ENCODE measurements around the gene VARS2.
"Not testable (repeated sequence)": the region's sequence is repeated elsewhere in the genome, so short reads cannot be mapped to it uniquely, and the experiment has no call there.

The VARS2 gene

GRCh38 chr6:30914076-30914853, at the start of gene VARS2:
TSS of gene VARS2 (plus strand) at chr6:30914238. CDS start at chr6:30914837, 599 bp downstream.
- DNase-seq: peak; percentile 92

GRCh38 chr6:30864325-30864724, 49.7 kb upstream of the VARS2 start:
- DNase-seq: no peak

DNA sequence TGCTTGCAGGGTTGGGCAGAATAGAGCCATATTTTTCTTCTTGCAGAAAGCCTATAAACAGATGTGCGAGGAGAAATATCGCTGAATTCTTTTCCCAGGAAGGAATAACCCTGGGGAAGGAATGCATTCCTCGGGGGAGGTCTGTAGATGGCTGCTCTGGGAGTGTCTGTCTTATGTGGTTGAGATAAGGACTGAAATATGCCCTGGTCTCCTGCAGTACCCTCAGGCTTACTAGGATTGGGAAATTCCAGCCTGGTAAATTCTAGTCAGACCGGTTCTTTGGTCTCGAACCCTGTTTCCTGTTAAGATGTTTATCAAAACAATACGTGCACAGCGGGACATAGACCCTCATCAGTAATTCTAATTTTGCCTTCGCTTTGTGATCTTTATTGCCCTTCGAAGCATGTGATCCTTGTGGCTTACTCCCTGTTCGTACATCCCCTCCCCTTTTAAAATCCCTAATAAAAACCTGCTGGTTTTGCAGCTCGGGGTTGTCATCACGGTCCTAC, 44.7 kb upstream of the VARS2 start:
- DNase-seq: not testable (repeated sequence)

DNA sequence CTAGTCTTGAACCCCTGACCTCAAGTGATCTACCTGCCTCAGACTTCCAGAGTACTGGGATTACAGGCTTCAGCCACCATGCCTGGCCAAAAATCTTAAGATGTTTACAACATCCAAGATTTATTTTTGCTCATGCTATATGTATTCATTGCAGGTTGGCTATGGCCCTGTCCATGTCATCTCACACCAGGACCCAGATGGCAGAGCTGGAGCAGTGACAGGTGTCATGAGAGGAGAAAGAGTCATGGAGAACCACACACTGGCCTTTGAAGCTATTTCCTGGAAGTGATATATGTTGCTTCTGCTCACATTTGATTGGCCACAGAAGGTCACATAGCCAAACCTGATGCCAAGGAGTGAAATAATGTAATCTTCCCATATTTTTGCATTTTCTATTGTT, 43.5 kb upstream of the VARS2 start:
- no peak for DNase-seq

GRCh38 chr6:30871592-30872183, 42.4 kb upstream of the VARS2 start:
- DNase-seq: no peak

DNA sequence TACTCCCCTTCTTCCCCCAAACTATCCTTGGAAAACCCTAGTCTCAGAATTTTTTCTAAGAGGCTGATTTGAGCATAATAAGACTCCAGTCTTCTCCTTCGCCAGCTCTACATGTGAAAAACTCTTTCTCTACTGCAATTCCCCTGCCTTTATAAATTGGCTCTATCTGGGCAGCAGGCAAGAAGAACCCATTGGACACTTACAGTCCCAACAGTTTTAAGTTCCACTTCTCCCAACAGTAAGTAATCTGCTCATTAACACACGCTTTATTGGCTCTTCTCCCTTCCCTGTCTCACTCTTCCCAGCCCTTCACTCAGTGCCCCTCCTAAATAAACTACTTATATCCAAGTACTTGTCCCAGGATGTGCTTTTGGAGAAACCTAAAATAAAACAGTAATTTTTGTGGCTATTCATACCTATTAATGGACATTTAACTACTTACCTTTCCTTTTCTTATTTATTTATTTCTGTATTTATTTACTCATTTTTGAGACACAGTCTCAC, 40.8 kb upstream of the VARS2 start:
- no peak for DNase-seq

DNA sequence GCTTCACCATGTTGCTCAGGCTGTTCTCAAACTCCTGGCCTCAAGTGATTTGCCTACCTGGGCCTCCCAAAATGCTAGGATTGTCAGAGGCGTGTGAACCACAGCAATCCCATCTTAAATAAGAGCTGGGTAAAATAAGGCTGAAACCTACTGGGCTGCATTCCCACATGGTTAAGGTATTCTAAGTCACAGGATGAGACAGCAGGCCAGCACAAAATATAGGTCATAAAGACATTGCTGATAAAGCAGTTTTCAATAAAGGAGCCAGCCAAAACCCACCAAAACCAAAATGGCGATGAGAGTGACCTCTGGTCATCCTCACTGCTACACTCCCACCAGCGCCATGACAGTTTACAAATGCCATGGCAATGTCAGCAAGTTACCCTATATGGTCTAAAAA, 40.2 kb upstream of the VARS2 start:
- not testable (repeated sequence) for DNase-seq

- DNase-seq: no peak
Observed at GRCh38 chr6:30875244-30876038, 38.6 kb upstream of the VARS2 start.

- no peak for DNase-seq
Observed at GRCh38 chr6:30876039-30876730, 37.9 kb upstream of the VARS2 start.

DNA sequence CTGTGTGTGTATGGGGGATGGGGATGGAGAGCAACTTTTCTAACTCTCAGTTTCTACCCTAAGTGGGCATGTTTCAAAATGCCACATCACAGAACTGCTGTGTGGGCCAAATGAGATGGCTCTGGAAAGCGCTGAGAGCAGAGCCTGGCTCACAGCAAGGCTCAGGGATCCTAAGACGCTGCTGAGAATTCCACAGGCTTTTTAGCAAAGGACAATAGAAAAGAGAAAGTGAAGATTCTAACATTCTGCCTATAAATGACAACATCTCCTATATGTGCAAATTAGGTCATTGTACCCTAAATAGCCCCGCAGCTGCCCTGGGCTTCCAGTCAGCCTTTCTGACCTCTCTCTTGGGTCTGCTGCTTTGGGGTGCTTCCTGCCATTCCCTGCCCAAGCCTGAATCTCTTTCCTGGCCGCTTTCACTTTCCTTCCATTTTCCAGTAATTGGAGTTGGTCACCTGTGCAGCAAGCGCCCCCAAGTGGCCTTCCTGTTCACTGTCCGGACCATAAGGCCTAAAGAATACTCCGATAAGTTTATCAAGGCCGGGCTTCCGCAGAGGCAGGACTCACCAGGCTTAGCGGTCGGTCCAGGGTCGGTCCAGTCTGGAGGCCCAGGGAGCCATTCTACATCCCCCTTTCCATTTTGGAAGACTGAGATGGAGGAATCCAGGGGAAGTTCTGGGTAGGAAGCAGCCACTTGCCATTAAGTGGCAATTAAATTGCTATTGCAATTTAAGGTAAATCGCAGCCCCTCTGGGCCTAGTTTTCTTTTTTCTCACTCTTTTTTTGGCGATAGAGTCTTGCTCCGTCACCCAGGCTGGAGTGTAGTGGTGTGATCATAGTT, 36.4 kb upstream of the VARS2 start:
- peak; percentile 75 for DNase-seq

DNA sequence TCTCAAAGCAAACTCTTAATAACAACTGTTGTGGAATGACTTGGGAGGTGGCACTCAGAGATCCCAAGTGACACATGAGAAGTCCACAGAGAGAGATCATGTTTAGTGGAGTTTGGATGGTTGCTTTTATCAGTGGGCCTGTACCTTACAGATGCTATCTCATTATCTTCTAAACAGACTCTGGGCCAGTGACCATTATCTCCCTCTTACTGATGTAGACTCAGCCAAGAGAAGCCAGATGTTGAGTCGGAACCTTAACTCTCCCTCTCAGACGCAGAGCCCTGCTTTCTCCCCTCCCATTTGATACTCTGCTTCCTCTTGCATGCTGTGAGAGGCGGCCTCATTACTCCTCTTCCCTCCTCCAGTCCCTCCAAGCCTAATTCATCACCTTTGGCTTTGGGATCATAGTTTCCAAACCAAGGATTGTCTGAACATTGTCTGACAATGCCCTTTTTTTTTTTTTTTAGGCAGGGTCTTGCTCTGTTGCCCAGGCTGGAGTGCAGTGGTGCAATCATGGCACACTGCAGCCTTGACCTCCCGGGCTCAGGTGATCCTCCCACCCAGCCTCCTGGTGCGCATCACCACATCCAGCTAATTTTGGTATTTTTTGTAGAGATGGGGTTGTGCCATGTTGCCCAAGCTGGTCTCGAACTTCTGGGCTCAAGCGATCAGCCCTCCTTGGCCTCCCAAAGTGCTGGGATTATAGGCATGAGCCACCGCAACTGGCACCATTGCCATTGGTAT, 34.2 kb upstream of the VARS2 start:
- no peak for DNase-seq

- DNase-seq: no peak
Observed at GRCh38 chr6:30880698-30881252, 33.3 kb upstream of the VARS2 start.

GRCh38 chr6:30881392-30882203, 32.4 kb upstream of the VARS2 start:
- DNase-seq: no peak

- DNase-seq: no peak
Observed at GRCh38 chr6:30882204-30882758, 31.8 kb upstream of the VARS2 start.

DNA sequence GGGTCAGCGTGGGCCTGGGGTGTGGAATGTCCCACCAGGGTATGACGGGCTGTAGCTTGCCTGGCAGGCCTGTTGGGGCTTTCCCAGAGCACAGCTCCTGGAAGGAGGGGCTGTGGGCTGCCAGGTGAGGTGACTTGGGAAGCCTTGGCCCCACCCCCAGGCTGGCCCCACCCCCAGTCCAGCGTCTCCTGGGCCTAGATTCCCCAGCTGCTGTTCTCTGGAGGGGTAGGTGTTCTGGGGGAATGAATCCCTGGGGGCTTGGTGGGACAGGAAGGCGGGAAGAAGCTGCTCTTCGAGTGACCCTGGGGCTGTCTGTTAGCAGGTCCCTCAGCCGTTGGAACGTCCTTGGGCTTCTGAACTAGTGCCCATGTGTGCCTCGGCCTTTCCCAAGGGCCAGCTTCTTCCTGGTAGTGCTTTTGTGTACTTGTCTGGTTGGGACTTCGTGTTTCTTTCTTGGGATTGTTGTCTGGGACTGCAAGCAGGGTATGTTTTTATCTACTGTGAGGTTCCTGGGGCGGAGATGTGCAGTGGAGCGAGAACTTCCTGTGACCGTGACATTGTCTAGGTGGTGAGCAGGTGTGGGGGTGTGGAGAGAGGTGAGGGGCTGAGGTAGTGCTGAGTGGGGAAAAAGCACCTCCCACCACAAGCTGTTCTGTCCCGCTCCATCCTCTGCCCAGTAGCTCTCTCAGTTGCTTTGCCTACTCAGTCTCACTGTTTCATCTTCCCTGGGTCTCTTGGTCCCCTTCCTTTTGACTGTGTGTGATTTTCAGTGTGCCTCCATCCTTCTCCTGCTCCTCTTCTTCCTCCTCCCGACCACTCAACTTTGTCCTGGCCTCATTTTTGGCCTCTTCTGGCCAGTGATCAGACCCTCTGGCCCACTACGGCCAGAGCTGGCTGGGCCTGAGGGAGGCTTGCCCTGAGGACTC, 31.0 kb upstream of the VARS2 start:
- peak; percentile 26 for DNase-seq

DNA sequence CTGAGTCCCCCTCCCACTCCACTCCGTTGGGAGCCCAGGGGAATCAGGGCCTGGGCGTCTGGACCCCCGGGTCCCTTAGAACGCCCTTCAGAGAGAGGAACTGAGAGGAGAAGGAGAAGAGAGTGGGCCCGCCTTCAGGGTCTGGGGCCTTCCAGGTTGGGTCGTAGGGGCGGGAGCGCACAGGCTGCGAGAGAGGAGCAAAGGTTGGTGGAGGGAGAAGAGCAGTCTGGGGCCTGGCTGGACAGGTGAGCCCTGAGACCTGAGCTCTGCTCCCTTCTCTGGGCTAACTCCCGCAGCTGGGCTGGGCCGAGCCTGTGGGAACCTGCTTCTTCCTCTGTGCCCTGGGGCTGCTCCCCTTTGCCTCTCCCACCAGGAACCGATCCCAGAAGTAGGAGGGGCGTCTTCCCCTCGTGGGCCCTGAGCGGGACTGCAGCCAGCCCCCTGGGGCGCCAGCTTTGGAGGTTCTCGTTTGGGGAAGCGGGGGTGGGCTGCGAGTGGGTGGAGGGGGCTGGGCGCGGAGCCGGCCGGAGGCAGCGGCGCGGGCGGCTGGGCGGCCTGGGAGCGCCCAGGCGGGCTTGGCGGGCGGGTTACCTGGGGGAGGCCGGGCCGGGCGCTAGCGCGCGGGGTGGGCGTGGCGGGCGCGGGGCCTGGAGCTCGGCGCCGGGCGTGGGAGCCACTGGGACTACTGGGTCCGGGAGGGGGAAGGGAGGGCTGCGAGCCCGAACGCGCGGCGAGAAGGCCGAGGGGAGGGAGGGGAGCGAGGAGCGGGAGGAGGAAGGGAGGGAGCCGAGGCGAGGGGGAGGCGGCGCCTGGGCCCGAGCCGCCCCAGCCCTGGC, 30.1 kb upstream of the VARS2 start, which contains the start of gene DDR1:
TSS of gene DDR1 (plus strand) at position 835 of the 836 bp plus-strand sequence. CDS start 4,211 bp downstream, outside the sequence.
- peak; percentile 59 for DNase-seq

Data from activated T-cell treated with anti-CD3 and anti-CD28 coated beads, Interleukin-2, amount 50 U/mL, for 1 hour (primary cell).